CD4-positive, alpha-beta T cell treated with Interleukin-6 for 4 hours (primary cell): Measurements from ENCODE around the gene ARHGAP40.

Experiments
- DNase-seq: peaks from one replicate; pipeline ENCODE4 v3.0.0-alpha.2; 2020; ENCODE audit warnings: mixed read lengths

ARHGAP40 gene

DNA sequence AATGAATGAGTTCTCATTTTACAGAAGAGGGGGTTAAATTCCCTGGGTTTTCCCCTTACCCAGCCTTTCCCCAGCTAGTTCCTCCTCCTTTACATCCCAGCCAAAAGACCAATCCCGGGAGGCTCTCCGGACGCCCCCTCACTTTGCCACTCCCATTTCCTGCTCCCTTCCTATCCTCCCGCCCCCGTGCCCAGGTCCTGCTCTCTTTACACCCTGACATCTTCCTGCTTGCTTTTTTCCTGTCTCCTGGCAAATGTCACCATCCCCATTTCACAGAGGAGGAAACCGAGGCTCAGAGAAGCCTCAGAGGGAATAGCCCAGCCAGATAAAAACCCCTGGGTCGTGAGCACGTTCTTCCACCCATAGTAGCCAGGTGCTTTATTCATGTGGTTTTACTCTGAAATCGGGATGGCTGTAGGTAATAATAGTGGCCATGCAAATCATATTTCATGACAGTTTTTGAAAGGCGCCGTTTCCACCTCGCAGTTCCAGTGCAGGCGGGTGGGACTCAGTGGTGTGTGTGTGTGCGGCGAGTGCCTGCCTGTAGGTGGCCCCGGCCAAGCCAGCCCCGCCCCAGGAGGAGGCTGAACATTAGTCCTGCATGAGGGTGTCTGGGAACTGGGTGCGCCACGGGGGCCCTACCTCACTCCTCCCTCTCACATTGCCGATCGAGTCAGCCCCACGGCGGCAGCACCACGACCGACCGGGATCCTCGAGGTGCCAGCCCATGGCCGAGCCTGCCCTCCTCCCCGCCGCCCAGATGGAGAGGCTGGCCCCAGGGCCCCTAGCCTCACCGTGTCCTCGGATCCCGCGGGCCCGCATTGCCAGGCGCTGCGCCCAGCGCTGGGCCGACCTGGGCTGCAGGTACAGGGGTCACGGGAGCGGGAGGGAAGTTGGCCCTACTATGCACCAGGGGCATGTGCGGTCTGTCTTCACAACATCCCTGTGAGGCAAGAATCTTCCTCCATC is at the start of gene ARHGAP40:
ARHGAP40 (plus strand) TSS at position 594 of the 969 bp plus-strand sequence.
- no peak for DNase-seq

DNA sequence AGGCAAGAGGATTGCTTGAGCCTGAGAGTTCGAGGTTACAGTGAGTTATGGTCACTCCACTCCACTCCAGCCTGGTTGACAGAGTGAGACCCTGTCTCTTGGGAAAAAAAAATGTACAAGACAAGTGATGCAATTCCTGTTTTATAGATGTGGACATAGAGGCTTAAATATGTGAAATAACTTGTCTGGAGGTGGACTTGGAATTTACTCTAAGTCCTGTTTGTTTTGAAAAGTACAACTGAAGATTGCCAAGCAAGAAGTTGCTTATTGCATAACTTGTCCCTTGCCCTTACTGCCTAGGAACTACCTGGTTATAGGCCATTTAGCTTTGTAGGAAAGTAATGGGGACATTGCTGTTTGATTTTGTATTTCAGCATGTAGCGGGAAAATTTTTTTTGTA is 46.6 kb upstream of the ARHGAP40 start:
- DNase-seq: no peak

DNA sequence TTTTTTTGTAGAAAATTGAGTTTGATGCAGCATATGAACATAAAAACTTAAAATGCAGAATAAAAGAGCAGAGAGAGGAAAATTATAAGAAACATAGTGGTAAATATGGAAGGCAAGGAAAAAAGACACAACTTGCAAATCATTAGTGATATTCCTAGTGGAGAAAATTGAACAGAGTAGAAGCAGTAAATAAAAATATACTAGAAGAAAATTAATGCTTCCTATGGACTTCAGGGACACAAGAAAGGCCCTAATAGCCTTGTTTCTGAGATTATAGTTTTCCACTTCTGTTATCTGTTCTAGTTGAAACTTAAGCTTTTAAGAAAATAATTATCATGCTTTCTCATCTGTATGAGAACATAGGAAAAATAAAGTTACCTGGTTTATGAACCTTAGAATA is 46.2 kb upstream of the ARHGAP40 start:
- no peak for DNase-seq

DNA sequence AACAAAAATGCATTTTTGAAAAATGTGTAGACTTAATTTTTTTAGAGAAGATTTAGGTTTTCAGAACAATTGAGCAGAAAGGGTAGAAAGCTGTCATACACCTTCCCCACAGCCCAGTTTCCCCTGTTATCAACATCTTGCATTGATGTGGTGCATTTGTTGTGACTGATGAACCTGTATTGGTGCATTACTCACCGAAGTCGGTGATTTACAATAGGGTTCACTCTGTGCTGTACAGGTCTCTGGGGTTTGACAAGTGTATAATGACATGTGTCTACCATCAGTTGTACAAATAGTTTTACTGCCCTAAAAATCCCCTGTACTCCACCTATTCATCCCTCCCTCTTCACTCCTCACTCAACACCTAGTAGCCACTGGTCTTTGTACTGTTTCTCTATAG is 44.4 kb upstream of the ARHGAP40 start:
- DNase-seq: no peak

DNA sequence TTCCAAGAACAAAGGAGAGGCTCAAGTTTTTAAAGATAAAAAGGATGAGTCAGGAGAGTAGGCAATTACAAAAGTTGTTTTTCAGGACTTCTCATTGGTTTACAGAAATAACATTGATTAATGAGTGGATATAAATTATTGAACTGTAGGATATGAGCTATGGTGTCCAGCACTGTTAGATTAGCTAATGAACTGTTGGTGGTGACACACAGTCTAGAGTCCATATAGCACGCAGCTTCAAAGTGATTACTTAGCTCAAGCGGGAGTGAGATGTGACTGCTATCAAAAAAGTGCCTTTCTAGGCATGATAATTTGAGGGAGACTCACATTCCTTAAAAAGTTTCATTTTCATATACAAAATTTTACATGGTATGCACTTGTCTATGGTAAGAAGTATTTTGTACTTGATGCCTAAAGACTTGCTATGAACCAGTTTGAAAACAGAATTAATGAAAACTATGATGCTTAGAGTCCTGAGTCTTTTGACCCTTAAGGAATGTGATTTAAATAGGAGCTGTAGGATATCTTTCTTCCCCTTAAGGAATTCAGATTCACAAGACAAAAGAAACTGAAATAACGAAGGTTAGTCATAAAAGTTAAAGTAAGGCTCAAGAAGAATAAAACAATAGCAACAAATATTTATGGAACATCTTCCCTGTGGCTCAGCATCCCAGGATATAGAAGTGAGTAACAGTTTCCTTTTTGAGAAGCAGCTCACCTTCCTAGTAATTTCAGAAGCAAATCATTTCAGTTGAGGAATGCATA is 42.8 kb upstream of the ARHGAP40 start:
- DNase-seq: no peak

DNA sequence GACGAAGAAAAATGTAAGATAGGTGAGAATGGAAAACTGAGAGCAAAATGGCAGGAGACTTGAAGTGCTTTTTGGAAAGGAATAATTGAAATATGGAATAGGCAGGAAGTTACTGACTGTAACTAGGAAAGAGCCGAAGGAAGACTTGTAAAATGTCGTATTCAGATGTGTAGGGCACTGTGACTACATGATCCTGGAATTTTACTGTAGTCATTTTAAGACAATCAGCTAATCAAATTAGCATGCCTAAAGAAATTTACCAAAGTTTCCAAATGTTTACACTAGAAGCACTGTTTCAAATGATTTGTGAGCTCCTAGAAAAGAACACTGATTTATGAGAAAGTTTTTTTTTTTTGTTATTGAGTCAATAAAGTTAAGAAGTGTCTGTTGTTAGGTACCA is 41.8 kb upstream of the ARHGAP40 start:
- no peak for DNase-seq

DNA sequence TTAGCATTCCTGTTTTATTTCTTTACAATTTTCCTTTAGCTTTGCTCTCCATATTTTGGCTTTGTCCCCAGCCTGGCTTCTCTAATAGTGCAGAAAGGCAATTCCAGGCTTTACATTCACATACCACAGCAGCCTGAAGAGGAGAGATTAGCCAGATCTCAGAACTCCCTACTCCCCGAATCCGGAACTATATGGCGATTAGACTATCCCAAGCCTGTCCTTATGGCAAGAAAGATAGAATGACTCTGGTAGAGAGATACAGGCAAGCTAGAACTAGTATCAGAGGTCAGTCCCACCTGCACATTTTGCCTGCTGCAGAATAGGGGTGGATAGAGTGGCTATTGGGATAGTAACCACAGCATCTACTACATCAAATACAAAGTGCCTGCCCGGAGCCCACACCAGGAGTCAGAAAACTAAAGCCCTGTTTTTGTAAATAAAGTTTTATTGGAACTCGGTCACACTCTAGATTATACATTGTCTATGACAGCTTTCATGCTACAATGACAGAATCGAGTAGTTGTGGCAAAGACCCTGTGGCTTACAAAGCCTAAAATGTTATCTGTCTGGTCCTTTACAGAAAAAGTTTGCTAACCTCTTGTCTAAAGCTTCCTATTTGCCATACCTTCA is 37.7 kb upstream of the ARHGAP40 start:
- DNase-seq: no peak

DNA sequence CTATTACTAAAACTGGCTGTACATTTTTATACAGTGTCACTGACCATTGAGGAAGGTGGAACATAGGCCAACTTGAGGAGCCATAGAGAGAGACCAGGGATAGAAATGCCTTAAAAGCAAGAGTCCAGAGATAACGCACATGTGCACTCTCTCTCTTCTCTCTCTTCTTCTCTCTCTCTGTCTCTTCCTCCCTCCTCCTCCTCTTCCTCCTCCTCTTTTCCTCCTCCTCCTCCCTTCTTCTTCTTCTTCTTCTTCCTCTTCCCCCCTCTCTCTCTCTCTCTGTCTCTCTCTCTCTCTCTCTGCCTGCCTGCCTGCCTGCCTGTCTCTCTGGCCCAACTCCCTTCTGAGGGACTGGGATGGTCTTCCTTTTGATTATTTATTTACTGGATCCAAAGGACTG is 36.9 kb upstream of the ARHGAP40 start:
- DNase-seq: no peak

DNA sequence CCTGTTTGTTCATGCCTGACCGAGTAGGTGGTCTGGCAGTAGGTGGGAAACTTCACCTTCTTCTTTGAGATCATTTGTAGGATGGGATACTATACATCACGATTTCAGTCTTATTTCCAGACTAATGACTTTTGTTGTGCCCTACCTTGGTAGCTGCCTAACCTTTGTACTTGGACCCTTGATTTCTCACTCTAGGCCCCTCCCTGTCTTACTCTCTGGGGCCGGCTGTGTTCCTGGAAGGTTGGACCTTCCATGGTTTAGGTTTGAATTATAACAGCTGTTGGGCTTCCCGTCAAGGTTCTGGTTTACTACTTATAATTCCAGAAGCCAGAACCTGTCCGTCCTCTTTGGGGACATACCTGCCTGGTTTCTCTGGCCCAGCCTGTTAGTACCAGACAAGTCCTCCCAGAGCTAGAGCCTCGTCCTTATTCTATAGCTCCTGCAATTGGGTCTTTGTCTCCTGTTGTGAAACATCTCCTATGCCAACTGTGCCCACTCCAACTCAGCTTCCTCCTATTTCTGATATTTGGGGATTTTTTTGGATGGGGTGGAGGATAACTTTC is 35.5 kb upstream of the ARHGAP40 start:
- DNase-seq: no peak

DNA sequence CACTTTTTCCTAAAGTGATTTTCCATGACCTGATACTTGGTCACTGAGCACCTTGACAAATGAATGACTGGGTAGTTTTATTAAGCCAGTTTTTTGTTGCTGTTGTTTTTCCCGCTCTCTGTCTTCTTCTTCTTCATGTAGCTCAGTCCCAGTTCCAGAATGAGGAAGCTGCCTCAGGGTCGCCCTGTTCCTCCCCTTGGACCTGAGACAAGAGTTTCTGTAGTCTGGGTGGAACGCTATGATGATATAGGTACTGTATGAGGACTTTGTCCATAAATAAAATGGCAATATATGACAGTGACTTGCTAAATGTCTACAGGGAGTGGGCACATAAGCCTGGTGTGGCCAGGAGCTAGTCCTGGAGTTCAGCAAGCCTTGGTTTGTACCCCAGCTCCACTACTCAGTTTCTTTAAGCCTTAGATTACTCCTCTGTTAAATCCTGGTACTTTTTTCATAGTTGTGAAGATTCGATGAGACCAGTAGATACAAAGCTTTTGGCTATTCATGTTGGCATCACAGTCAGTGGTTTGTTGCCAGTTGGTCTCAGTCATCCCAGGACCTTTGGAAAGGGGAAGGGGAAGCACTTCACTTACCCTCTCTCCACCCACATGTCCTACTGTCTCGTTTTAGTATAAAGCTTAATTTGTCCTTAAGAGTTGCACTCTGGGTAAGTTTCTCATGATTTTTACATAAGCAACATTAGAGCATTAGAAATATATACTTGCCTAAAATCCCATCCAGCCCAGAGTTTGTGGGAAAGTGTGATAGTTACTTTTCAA is 31.7 kb upstream of the ARHGAP40 start:
- no peak for DNase-seq

DNA sequence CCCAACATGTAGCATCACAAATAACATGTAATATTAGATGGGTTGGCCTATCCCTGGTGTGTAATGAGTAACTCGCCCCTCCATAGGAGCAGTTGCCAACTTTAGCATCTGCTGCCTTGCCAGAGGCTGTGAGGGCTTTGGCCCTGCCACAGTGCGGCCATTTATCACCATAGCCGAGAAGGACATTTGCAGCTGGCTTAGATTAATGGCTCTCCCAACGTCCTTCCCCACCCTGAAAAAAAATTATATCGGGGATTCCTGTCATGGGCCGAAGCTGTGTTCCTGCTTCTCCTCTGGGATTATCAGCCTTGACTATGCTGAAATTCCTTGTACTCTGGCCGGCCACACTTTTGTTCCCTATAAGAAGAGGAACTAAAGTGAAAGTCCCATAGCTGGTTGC is 28.2 kb upstream of the ARHGAP40 start:
- DNase-seq: no peak

DNA sequence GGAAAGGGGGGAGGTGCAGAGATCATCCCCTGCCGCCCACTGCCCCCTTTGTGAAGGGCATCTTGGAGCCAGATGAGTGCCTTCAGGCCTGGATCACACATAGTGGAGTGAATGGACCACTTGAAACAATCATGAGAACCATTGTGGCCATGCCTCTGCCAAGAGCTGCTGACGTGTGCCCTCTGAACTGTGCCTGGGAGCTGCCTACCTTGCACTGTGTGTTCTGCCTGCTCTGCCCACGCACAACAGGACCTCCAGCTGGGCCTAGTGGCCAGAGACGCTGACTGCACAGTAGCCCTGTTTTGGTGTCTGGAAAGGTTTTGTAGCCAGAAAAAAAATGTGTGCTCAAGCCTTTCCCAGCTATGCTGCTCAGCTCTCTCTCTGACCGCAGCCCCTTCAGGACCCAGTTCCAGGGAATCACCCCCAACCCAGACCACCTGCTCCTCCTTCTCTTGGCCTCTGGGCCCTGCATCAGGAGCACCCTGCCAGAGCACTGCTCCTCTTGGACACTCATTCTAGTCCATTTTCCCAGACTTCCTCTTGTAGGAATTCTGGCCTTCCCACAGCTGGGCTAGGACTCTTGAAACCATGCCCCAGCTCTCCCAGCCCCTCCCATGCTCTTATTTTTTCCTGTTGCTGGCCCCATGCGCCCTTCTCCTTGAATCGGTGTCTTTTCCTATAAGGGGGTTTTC is 22.2 kb upstream of the ARHGAP40 start:
- no peak for DNase-seq

DNA sequence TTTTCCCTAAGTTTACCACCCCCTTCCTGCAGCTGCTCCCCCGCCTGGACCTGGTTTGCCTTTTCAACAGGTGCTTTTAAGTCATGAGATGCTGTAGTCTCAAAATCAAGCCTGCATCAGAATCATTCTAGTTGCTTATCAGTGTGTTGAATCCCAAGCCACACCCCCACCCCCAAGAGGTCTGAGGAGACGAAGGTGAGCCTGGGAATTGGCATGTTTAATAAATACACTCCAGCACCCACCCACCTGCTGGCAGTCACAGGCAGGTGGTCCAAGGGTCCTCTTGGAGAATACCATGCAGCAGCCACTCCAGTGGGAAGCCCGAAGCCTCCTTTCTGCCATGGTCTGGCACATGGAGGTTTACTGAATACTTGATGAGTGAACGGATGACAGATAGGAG is 21.7 kb upstream of the ARHGAP40 start:
- no peak for DNase-seq

DNA sequence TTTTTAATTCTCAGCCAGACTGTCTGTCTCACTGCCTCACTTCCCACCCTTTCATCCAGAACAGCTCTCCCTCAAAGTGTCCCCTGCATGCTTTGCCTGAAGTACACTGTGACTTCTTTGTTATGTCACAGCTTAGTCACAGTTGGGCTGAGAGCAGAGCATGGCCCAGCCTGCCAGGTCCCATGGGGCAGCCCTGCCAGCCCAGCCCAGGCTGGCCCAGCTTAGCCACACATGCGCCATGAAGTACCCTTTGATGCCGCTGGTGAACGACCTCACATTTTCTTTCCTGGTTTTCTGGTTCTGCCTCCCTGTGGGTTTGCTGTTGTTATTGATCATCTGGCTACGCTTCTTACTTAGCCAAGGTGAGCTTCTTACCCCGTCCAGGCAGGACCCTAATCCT is 20.6 kb upstream of the ARHGAP40 start, which contains the start of gene ADIG:
ADIG (plus strand) TSS at position 185 of the 400 bp plus-strand sequence; CDS start at position 239, 54 bp downstream.
- DNase-seq: no peak

DNA sequence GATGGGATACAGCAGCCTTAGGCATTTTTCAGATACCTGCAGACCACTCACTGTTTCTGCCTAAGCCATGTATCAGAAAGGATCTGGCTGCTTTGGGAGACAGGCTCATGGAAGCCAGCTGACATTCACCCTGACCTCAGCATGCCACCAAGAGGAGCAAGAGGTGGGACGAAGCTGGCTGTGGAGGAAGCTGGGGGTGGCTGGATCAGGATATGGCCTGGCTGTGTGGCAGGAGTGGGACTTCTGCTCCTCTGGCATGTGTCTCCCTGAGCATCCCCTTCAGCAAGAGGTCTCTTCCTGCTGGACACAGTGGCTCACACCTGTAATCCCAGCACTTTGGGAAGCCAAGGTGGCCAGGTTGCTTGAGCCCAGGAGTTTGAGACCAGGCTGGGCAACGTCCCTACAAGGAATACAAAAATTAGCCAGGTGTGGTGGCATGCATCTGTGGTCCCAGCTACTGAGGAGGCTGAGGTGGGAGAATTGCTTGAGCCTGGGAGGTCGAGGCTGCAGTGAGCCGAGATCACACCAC is 19.7 kb upstream of the ARHGAP40 start:
- no peak for DNase-seq

DNA sequence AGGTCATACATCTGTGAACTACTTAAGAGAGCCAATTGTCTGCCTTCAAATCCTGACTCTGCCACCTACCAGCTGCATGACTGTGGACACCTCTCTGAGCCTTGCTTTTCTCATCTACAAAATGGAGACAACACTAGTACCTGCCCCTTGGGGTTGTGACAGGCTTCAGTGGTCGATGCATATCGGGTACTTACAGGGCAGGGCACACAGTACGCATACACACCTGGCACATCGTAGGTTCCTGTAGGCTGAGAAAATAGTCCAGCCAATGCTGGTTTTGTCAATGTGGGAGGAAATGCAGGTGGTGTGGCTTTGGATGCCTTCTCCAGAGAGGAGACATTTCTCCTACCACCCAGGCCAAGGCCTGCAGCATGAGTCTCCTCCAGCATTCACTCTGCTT is 18.3 kb upstream of the ARHGAP40 start:
- DNase-seq: no peak

DNA sequence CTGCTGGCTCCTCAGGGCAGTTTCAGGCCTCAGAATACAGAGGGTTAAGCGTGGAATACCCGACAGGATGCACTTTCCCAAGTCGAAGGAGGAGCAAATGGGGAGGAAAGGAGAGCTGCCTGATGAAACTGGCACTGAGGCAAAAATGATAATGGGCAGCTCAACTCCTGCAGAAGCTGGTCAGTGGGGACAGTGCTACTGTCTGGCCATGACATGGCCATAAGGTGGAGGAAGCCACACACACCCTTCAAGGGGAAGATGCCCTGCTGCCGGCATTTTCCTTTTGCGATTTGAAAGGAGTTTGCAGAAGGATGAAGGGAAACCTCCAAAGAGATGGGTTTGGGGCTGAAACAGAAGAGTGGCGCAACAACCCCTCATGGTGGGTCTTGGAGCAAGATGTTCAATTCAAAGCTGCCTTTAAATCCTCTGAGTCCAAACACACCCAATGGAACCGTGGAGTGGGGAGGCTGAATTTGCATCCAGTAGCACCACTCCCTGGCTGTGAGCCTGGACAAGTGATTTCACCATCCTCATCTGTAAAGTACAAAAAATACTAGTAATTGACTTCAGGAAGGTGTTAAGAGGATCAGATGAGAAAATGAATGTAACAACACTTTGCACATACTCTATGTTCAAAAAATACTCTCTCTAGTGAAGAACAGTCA is 17.4 kb upstream of the ARHGAP40 start:
- no peak for DNase-seq

DNA sequence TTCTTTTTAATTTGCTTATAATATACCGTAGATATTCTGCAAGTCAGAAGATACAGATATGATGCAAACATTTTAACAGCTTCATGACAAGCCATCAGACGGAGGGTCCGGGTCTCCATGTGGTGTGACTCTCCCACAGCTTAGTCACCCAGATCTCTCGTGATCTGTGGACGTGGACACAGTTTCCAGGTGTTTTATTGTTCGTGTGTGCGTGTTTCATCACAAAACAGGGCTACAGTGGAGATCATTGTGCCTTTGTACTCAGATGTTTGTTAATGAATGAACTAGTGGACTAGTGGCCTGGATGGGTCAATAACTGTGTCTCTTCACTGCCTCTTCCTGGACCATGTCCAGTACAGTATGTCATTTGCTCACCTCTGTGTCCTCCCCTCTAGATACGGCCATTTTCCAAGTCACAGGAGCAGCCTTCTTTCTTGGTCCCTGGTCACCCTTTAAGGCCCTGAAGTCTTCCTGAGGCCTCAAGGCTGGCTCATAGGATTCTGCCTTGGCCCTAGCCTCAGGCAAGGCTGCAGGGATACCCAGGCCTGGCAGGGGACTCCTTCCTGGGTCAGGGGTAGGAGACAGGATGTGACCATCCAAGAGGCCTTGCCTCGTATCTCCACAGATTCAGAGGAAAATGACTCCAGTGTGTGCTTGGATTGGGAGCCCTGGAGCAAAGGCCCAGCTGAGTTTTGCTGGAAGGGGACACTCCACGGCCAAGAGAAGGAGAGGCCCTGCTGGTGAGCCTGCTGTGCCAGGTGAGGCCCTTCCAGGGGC is 16.0 kb upstream of the ARHGAP40 start:
- no peak for DNase-seq

DNA sequence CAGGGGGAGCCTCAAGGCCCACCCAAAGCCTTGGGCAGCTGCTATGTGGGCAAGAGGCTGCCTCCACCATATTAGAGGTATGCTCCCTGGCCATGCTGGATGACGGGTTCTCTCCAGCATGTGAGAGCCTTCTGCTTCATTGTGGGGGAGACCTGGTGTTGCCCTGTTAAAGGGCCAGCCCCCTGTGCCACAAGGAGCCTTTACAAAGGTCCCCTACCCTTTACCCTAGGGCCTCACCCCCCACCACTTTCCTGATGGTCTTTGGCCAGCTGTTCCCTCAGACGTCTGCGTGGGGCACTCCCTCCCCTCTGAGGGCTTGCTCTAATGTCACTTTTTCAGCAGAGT is 15.5 kb upstream of the ARHGAP40 start:
- no peak for DNase-seq

DNA sequence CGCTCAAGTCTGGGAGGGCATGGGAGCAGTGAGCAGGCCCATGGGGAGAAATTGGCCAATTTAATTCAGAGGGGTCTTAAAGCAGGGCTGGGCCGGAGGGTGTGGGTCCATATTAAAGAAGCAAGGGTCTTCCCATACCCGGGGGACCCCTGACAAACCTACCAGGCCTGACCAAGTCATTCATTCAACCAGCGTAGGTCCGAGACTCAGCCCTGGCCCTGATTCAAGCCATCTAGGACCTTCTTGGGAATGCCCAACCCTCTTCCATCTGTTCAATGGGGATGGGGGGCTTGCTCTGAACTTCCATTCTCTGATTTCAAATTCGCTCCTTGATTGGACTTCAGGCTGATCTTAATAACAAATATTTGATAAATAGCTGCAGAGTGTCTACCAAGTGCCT is 13.3 kb upstream of the ARHGAP40 start:
- DNase-seq: no peak
